Stimulated activated CD8-positive, alpha-beta memory T cell treated with anti-CD3 and anti-CD28 coated beads, Interleukin-7, amount 100 ng/mL, for 24 hours (primary cell): Measurements from ENCODE around the gene TBC1D1.

ENCODE experiments used
- DNase-seq: peaks from one replicate; pipeline ENCODE4 v3.0.0-alpha.2; 2020; ENCODE audit warnings: low read depth

Gene TBC1D1

GRCh38 chr4:38082424-38083385 is 191.8 kb downstream of the TBC1D1 start:
- no peak for DNase-seq

DNA sequence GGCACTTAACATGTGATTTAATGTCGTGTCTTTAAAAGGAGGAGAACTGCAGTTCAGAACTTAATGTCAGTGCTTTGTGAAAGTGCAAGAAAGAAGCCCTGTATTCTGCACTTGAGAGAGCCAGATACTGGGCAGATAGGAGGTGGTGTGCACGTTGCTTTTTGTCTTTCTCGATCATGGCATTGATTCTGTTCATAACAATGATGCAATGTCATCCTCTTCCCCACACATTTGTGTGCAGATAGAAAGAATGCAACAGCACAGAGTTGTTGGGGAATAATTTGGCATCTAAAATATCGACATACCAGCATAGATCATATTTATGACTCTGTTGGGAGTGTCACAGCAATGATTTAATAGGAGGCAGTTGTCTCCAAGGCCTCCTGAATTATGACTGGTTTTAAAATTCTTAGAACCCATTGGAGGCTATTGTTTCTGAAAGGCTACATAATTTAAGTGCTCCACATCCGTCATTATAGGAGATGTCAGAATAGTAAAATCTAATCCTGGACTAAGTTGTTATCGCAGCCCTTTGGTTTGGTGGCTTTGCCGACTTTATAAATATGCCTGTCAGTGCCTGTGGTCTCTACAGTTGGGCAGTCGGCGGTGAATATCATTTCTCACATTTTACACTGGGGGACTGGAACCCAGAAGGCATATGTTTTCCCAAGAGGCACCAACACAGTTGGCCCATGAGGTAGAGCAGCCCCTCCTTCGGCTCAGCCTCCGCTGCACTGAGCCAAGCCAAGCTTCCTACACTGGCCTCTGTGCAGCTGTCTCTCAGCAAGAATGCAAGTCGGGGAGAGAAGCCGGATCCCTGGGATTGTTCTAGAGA is 194.2 kb downstream of the TBC1D1 start:
- no peak for DNase-seq

GRCh38 chr4:38085751-38086150 is 194.9 kb downstream of the TBC1D1 start:
- no peak for DNase-seq

DNA sequence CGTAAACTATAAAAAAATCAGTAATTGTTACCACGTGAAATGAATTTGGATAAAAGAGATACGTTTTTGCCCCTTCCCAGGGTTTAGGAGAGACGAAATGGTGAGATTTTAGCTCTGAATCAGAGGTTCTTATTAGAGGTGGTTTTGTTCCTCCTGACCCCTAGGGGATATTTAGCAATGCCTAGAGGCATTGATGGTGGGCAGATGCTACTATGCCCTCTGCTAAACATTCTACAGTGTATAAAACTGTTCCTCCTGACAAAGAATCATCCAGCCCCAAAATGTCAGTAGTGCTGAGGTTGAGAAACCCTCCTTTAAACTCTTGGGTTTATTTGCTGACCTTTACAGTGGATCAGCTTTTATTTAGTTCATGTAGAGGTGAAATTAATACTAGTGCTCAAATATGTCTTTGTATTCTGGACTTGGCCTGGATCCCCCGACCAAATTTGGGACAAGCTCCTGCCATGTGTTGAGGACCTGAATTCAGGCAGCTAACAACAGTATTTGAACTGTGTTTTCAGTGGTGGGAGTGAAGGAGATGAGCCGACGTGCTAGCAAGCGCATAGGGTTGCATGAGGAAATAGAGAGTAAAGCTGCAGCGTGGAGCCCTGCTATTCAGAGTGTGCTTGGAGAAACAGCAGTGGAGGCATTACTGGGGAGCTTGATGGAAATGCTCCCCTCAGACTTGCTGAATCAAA is 195.4 kb downstream of the TBC1D1 start:
- DNase-seq = no peak

GRCh38 chr4:38086849-38087226 is 196.0 kb downstream of the TBC1D1 start:
- no peak for DNase-seq

DNA sequence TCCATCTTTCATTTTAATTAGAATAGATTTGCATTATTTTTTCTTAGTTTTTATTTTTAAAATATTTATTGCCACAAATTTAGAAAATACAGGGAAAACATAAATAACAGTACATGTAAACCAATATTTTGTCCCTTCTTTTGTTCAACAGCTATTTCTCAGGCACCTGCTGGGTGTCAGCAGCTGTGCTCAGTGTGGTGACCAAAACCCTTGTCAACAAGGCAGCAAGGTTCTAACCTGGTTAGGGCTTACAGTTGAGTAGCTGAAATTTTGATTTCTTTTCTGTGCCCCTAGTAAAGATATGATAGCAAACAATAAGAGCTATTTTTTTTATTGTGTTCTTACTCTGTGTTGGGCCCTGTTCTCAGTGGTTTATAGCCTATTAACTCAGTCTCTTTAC is 197.4 kb downstream of the TBC1D1 start:
- no peak for DNase-seq

DNA sequence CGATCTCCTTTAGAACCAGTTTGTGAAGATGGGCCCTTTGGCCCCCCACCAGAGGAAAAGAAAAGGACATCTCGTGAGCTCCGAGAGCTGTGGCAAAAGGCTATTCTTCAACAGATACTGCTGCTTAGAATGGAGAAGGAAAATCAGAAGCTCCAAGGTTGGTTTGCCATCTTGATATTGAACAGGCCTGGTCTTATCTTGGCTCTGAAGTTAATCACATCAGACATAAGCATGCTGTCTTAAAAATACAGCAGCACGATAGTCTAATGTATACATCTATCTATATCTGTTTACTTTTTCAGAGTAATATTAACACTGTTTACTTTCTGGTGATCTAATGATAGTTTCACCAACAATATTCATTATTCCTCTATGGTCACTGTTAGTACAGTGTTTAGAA is 199.1 kb downstream of the TBC1D1 start:
- no peak for DNase-seq

DNA sequence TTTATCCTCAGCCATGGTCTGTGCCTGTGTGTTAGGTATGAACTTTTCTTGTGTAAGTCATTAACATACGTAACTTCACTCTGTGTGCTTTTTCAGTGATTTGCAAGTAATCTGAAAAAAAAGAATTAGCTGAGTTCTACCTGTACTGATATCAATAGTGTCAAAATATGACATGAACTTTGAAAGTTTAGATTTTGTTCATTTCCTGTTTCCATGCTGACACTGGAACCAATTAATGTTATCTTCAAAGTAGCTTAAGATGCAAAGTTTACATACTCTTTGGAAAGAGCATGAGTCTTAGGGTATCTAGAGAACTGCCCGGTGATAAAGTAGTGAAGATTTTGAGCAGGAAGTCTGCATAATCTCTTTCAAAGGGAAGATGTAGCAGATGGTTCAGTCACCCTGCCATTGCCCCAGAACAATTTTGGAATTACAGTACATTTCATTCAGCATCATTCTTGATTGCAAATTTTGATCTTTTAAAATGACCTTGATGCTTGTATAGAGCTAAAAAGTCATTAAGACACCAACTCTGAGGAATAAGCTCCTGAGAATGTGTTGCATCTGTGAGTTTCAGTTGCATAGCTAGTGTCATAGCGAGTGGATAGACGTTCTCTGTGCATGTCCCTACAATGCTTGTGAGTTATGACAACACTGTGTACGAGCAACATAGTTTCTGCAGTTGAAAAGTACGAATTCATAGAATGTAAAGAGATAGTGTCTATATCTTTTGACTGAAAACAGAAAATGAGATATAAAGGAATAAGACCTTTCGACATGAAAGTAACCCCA is 199.8 kb downstream of the TBC1D1 start:
- DNase-seq = no peak

DNA sequence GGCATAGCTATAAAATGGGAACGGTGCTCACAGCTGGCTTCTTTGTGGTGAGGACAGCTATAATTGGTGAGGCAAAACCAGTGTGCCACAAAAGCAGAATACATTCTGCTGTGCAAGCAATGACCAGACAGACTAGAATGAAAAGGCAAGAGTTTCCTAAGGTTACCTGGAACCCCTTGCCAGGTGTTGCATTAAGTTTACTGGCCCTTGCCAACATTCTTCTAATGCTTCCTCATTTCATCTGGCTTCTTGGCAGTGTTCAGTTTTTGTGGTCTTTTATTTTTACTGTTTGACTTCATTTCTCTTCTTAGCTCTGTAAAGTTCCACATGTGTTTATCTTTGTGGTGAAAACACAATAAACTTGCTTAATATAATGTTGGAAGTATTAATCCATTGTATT is 200.8 kb downstream of the TBC1D1 start:
- no peak for DNase-seq

DNA sequence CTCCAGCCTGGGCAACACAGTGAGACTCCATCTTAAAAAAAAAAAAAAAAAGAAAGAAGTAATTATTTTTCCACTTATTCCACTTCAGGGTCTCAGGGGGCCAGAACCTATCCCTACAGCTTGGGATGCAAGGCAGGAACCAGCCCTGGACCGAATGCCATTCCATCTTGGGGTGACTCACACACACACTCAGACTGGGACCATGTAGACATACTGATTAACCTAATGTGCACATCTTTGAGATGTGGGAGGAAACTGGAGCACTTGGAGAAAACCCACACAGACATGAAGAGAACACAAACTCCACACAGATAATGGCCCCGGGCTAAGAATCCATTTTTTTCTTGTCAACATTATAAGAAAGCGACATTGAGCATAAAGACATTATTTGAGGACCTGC is 201.8 kb downstream of the TBC1D1 start:
- no peak for DNase-seq

DNA sequence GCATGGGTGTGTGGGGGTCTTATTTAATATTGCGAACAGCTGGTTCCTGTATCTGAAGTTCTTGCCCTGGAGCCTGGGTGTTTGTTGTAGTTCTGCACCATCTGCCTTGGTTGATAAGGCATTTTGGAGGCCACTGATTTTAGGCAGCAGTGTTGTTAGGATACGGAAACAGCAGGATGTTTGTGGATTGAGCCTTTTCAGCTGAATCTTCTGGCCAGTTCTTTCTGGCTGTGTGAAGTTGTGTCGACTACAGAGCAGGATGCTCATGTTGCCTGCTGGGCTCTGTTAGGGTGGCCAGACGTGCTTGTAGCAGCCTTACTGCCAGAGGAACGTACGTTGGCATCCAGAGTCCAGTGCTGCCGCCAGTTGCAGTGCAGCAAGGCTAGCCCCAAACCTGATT is 203.5 kb downstream of the TBC1D1 start:
- DNase-seq = no peak

GRCh38 chr4:38095691-38096090 is 204.8 kb downstream of the TBC1D1 start:
- DNase-seq = no peak

DNA sequence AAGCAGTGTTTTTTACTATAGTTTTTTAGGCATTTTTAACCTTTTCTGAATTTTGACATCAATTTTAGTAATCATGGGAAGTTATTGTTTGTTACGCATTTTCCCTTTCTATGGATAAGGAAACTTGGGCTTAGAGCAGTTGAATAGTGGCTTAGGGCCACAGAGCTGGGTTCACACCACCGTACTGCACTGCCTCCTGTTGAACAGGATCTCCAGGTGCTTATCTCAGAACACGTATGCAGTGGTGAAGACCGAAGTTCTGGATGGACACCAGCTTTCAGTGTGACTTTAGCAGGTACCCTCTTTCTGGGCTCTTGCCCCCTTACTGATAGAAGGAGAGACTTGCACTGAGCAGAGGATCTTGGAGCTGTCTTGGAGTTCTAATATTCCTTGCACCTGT is 206.9 kb downstream of the TBC1D1 start:
- no peak for DNase-seq

- DNase-seq = no peak
Observed at GRCh38 chr4:38099020-38099600, 208.2 kb downstream of the TBC1D1 start.

- no peak for DNase-seq
Observed at GRCh38 chr4:38099908-38100407, 209.1 kb downstream of the TBC1D1 start.

GRCh38 chr4:38100474-38101255 is 209.8 kb downstream of the TBC1D1 start:
- no peak for DNase-seq

- no peak for DNase-seq
Observed at GRCh38 chr4:38101563-38101962, 210.7 kb downstream of the TBC1D1 start.

DNA sequence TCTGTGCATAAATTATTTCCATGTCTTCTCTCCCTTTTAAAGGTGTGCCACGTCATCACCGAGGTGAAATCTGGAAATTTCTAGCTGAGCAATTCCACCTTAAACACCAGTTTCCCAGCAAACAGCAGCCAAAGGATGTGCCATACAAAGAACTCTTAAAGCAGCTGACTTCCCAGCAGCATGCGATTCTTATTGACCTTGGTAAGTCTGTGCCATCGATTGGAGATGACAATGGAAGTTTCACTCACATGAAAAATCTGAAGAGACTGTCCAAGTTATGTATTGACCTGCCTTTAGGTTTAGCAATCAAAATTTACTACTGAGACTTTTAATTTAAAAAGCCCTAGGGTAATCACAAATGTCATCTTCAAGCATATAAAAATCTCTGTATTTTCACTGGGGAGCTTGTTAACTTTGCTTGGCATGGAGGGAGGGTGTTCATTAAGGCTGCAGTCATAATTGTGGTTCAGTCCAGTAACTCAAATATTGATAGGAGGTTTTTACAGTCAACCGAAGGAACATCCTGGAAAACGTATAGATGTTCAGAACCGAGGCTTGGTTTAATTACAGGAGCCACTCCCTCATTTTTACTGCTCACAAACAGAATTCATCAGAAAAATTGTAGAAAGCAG is 212.2 kb downstream of the TBC1D1 start:
- DNase-seq = no peak

- no peak for DNase-seq
Observed at GRCh38 chr4:38105475-38106220, 214.8 kb downstream of the TBC1D1 start.
